Psoas muscle (tissue), 8 donors: Measurements from ENCODE around the gene MRRF. TPM values are rescaled to one million over a fixed set of nuclear protein-coding genes. Genes with fewer than 3 reads are reported as not detected.

Experiments used
- ATAC-seq, 4 donors: fragments of 200-7000 bp; cut with Tn5 transposase; one replicate each; pipeline ENCODE4 v1.9.1; 2020; ENCODE audit warnings: moderate library complexity in 3 of 4, mild to moderate bottlenecking in 2 of 4
- DNase-seq, 2 donors: peaks; one replicate each; pipeline ENCODE4 v3.0.0-alpha.2; 2020
- H3K27ac ChIP-seq: fragments of 200-600 bp; one replicate; pipeline ENCODE4 v1.8.0; 2022
- H3K27me3 ChIP-seq, 3 donors: fragments of 200-600 bp in 1 of 3; one replicate each; pipeline versions ENCODE4 v1.6.1 to v1.8.0; 2013 to 2022; ENCODE audit warnings: low read length in 2 of 3, mild to moderate bottlenecking in 2 of 3, moderate library complexity in 1 of 3; ENCODE audit not compliant: insufficient read depth in 3 of 3
- H3K36me3 ChIP-seq, 2 donors: fragments of 200-600 bp in 1 of 2; one replicate each; pipeline versions ENCODE4 v1.6.1 to v1.8.0; 2013 to 2022; ENCODE audit warnings: low read depth in 1 of 2, mild to moderate bottlenecking in 1 of 2, moderate library complexity in 1 of 2; ENCODE audit not compliant: insufficient read depth in 1 of 2
- H3K4me1 ChIP-seq: fragments of 200-600 bp; one replicate; pipeline ENCODE4 v1.8.0; 2022
- H3K4me3 ChIP-seq: fragments of 200-600 bp; one replicate; pipeline ENCODE4 v1.8.0; 2022; ENCODE audit warnings: mild to moderate bottlenecking
- H3K9me3 ChIP-seq: fragments of 200-600 bp; one replicate; pipeline ENCODE4 v1.8.0; 2022
- CTCF ChIP-seq: fragments of 200-600 bp; IDR thresholded peaks from one replicate; pipeline ENCODE4 v1.8.0; 2022; ENCODE audit warnings: antibody characterized with exemption
- WGBS, 3 donors: extraction: QIAGEN DNeasy Blood & Tissue Kit; methylation state at CpG; one replicate each; pipeline versions ENCODE4 v1.1.6 to v1.1.7; 2013; 5-methylcytosine and 5-hydroxymethylcytosine counted together
- intact Hi-C, 2 donors: fragments of 100-400 bp; cut with DNase I; formaldehyde crosslinking; loops; one replicate each; pipeline versions ENCODE4 v1.11.0 to v1.14.2; 2022
- polyA plus RNA-seq, 3 donors: library from polyadenylated mRNA; stranded (reverse); fragments of 200-250 nt; gene quantifications; one replicate each; pipeline ENCODE4 v1.2.3, GENCODE V29; 2013
- total RNA-seq, 4 donors: library from RNA; stranded (reverse); fragmentation: NEBNext Ultra II Directional in 2 of 4; extraction: Animal tissue kit (Norgen Biotek cat#: 25700) in 2 of 4; gene quantifications; one replicate each; pipeline versions ENCODE4 v1.2.1 to v1.2.4, GENCODE V29; 2021 to 2023
- donor health status: healthy with polysubstance abuse.
- donor health status: DM: no; HTN: no; CAD: no; lungs with moderate emphysema.
- donor health status: Bipolar disorder and iron deficiency.
- donor health status: healthy.
- donor health status: DM: yes; HTN: yes; CAD: no.
- donor health status: DM: no; HTN: no; CAD: no.
- donor health status: DM: no; HTN: no; CAD: no.
- donor health status: DM: yes; HTN: yes; CAD: no.

MRRF gene
- total and polyA plus RNA-seq, 7 donors, result 23.5 to 61.4 (median 42.8) TPM

GRCh38 chr9:122348791-122349190 lies 84.1 kb downstream of the MRRF start:
- Histone ChIP-seq H3K4me3 (no peak overlapping the region), H3K27ac (no peak overlapping the region), H3K27me3 (no peaks in the 10 kb centered on the region), H3K36me3 (no peaks in the 10 kb centered on the region), H3K4me1 (no peaks in the 10 kb centered on the region), H3K9me3 (no peaks in the 10 kb centered on the region)
- intact Hi-C loops, result loop anchor here in 1 of 2 donors (2.0 to 10.0 kb wide), 2 partner anchors 134 to 224 kb away; no protein-coding TSS in a partner anchor
- no peak for TF ChIP-seq CTCF
- WGBS, 3 donors, result 66 to 85% (median 83%) methylated on average over 2 of the region's 2 CpGs
- ATAC-seq, result no peak
- no peak for DNase-seq

GRCh38 chr9:122349201-122349600 lies 84.5 kb downstream of the MRRF start:
- intact Hi-C loops, result loop anchor here in 1 of 2 donors (2.0 to 10.0 kb wide), 2 partner anchors 134 to 224 kb away; no protein-coding TSS in a partner anchor
- Histone ChIP-seq H3K27me3 (no peaks in the 10 kb centered on the region), H3K4me3 (no peak overlapping the region), H3K36me3 (no peaks in the 10 kb centered on the region), H3K27ac (no peak overlapping the region), H3K9me3 (no peaks in the 10 kb centered on the region), H3K4me1 (no peaks in the 10 kb centered on the region)
- 70 to 81% (median 75%) methylated on average over 4 of the region's 4 CpGs for WGBS, 3 donors
- DNase-seq, result no peak
- no peak for TF ChIP-seq CTCF
- no peak for ATAC-seq

DNA sequence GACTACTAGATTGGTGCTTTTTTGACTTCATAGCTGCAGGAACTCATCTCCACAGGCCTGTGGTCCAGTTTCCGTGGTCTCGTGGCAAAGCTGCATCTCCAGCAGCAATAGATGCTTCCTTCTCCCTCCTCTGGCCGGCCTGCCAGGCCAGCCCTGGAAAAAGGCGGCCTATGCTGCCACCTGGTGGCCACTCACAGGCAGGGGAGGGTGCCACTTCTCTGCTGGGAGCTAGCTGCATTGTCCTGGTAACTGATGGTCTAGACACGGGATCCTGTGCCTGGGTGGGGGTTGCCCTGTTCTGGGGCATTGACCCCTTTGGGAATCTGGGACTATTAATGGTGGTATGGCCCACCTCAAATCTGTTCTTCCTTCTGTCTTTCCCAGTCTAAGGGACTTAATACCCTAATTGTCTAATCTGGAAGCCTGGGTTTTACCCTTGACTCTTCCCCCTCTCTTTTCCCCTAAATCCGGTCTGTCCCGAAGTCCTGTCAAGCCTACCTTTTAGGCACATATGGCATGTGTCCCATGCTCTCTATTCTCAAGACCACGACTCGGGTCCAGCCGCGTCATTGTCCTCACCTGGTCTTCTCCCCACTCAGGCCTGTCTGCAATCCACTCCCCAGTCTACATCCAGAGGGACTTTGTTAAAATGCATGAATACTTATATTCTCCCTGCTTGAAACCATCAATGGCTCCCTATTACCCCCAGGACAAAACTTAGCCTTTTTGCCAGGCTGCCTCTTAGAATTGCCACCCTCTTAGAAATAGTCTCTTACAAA lies 86.1 kb downstream of the MRRF start:
- Histone ChIP-seq H3K4me1 (no peaks in the 10 kb centered on the region), H3K4me3 (no peak overlapping the region), H3K27me3 (no peaks in the 10 kb centered on the region), H3K9me3 (no peaks in the 10 kb centered on the region), H3K27ac (no peak overlapping the region), H3K36me3 (no peaks in the 10 kb centered on the region)
- 40 to 45% (median 41%) methylated on average over 11 of the region's 11 CpGs for WGBS, 3 donors
- intact Hi-C loops, result loop anchor here in 1 of 2 donors (1.0 to 5.0 kb wide), 3 partner anchors 123 to 254 kb away; partner anchors contain the start of gene LHX6
- ATAC-seq, result peak; percentile 87 to 94 (median 91)
- DNase-seq, result peak; percentile 78 to 91
- TF ChIP-seq CTCF, result peak; percentile 94

DNA sequence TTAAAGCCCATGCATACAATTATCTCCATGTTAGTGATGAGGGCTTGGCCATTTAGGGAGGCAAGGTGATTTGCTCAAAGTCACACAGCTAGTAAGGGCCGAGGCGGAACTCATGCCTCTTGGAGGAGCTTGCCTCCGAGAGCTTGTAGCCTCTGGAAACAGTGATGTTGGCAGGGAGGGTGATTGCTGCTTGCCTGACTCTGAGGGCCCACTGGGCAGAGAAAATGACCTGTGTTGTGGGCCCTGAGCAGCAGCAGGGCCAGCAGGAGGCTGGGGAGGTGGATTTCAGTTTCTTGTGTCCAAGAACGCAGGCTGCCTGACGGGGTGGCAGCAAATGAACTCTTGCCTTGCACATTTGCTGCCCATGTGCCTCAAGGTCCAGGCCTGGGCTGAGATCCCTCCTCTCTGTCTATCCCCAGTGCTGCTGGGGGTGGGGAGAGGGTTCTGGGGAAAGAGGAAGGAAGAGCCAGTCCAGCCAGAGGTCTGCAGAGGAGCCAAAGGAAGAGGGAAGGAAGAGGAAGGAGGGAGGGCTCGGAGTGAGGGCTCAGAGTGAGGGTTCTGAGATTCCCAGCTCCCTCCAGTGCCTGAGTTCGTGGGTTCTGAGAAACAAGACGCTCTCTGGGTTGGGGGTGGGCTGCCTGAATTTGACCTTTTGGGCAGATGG lies 90.0 kb downstream of the MRRF start:
- H3K36me3 ChIP-seq, result no peaks in the 10 kb centered on the region
- intact Hi-C loops, result loop anchor here in 1 of 2 donors (5.0 kb wide), 1 partner anchor 127 kb away; the partner anchor contains the start of gene LHX6
- no peak for TF ChIP-seq CTCF
- no peaks in the 10 kb centered on the region for H3K27me3 ChIP-seq
- H3K27ac ChIP-seq, result no peak overlapping the region
- no peaks in the 10 kb centered on the region for H3K9me3 ChIP-seq
- H3K4me1 ChIP-seq, result no peaks in the 10 kb centered on the region
- no peak overlapping the region for H3K4me3 ChIP-seq
- WGBS, 3 donors, result 81 to 89% (median 81%) methylated on average over 8 of the region's 8 CpGs
- DNase-seq, result peak in 1 of 2 donors; percentile 48
- ATAC-seq, result no peak
